ENCODE results near the gene CCNB1.

The CCNB1 gene

GRCh38 chr5:69187342-69187741, 20.4 kb downstream of the CCNB1 start:
- H3K4me2 ChIP-seq (ENCODE audit: insufficient read depth, low read length, poor library complexity, severe bottlenecking) = no peak overlapping the region
- H2BK120ac ChIP-seq (ENCODE audit: low read depth, low read length) = no peak overlapping the region
- H3K9me3 ChIP-seq (replicated peaks in 1 of 2; ENCODE audit: control insufficient read depth in 2 of 2, insufficient read depth in 1 of 2, low read depth in 1 of 2, low read length in 2 of 2) = no peaks in the 10 kb centered on the region
- no peak overlapping the region for H4K8ac ChIP-seq (ENCODE audit: low read depth, low read length)
- no peak overlapping the region for H3K18ac ChIP-seq (ENCODE audit: low read length)
- H3K9ac ChIP-seq (ENCODE audit: low read depth, low read length, poor library complexity) = no peak overlapping the region
- no peak overlapping the region for H3K14ac ChIP-seq (ENCODE audit: low read length)
- peaks cover 0 to 3% of the 10 kb centered on the region in 2 donors for H3K4me1 ChIP-seq (ENCODE audit: control insufficient read depth in 2 of 2, insufficient read depth in 1 of 2, low read depth in 1 of 2, low read length in 2 of 2)
- no peak overlapping the region for H2BK15ac ChIP-seq (ENCODE audit: low read length)
- no peak for DNase-seq (ENCODE audit: low spot score)
- H3K36me3 ChIP-seq (replicated peaks in 1 of 2; ENCODE audit: control insufficient read depth in 2 of 2, insufficient read depth in 2 of 2, low read length in 2 of 2) = peaks cover 2 to 18% of the 10 kb centered on the region in 2 donors
- no peak overlapping the region for H2AFZ ChIP-seq (ENCODE audit: low read length)
- H3K23ac ChIP-seq (ENCODE audit: low read depth, low read length, poor library complexity) = no peak overlapping the region
- no peak overlapping the region for H3K4me3 ChIP-seq (ENCODE audit: low read length in 2 of 2)
- no peak overlapping the region for H3K4ac ChIP-seq (ENCODE audit: low read length)
- H2BK12ac ChIP-seq (ENCODE audit: low read length) = no peak overlapping the region
- no peaks in the 10 kb centered on the region for H3K27me3 ChIP-seq (ENCODE audit: control insufficient read depth in 3 of 3, insufficient read depth in 3 of 3, low read depth in 1 of 3, low read length in 3 of 3)
- H3K27ac ChIP-seq (replicated peaks; ENCODE audit: low read length) = no peak overlapping the region
- no peak overlapping the region for H2BK5ac ChIP-seq (ENCODE audit: low read length)
- no peaks in the 10 kb centered on the region for H3K79me1 ChIP-seq (ENCODE audit: low read depth, low read length)
- H4K91ac ChIP-seq (ENCODE audit: low read depth, low read length, poor library complexity) = no peak overlapping the region
- H2AK5ac ChIP-seq (ENCODE audit: low read depth, low read length) = no peak overlapping the region
- no CpG with 5 or more reads among the region's 2 CpGs for WGBS, 2 donors (ENCODE audit: extremely low coverage in 2 of 2, insufficient read length in 2 of 2, insufficient replicate concordance in 1 of 2)

- H2AK5ac ChIP-seq (ENCODE audit: low read depth, low read length) = no peak overlapping the region
- H3K79me1 ChIP-seq (ENCODE audit: low read depth, low read length) = no peaks in the 10 kb centered on the region
- H3K36me3 ChIP-seq (replicated peaks in 1 of 2; ENCODE audit: control insufficient read depth in 2 of 2, insufficient read depth in 2 of 2, low read length in 2 of 2) = peaks cover 8 to 32% of the 10 kb centered on the region in 2 donors
- no peaks in the 10 kb centered on the region for H3K27me3 ChIP-seq (ENCODE audit: control insufficient read depth in 3 of 3, insufficient read depth in 3 of 3, low read depth in 1 of 3, low read length in 3 of 3)
- no peak overlapping the region for H3K14ac ChIP-seq (ENCODE audit: low read length)
- H3K4me3 ChIP-seq (ENCODE audit: low read length in 2 of 2) = peak overlapping the region; percentile 82 to 87
- H3K4me1 ChIP-seq (ENCODE audit: control insufficient read depth in 2 of 2, insufficient read depth in 1 of 2, low read depth in 1 of 2, low read length in 2 of 2) = peaks cover 0 to 3% of the 10 kb centered on the region in 2 donors
- no peak overlapping the region for H3K18ac ChIP-seq (ENCODE audit: low read length)
- peak overlapping the region; percentile 2 for H2BK5ac ChIP-seq (ENCODE audit: low read length)
- H3K9ac ChIP-seq (ENCODE audit: low read depth, low read length, poor library complexity) = peak overlapping the region; percentile 88
- peak overlapping the region; percentile 62 for H3K27ac ChIP-seq (replicated peaks; ENCODE audit: low read length)
- H3K9me3 ChIP-seq (replicated peaks in 1 of 2; ENCODE audit: control insufficient read depth in 2 of 2, insufficient read depth in 1 of 2, low read depth in 1 of 2, low read length in 2 of 2) = no peaks in the 10 kb centered on the region
- no peak overlapping the region for H4K8ac ChIP-seq (ENCODE audit: low read depth, low read length)
- no peak overlapping the region for H4K91ac ChIP-seq (ENCODE audit: low read depth, low read length, poor library complexity)
- no peak overlapping the region for H3K4ac ChIP-seq (ENCODE audit: low read length)
- no CpG with 5 or more reads among the region's 8 CpGs for WGBS, 2 donors (ENCODE audit: extremely low coverage in 2 of 2, insufficient read length in 2 of 2, insufficient replicate concordance in 1 of 2)
- no peak overlapping the region for H2BK120ac ChIP-seq (ENCODE audit: low read depth, low read length)
- no peak overlapping the region for H3K23ac ChIP-seq (ENCODE audit: low read depth, low read length, poor library complexity)
- H2BK12ac ChIP-seq (ENCODE audit: low read length) = no peak overlapping the region
- H2BK15ac ChIP-seq (ENCODE audit: low read length) = no peak overlapping the region
- peak overlapping the region; percentile 82 for H3K4me2 ChIP-seq (ENCODE audit: insufficient read depth, low read length, poor library complexity, severe bottlenecking)
- DNase-seq (ENCODE audit: low spot score) = no peak
- H2AFZ ChIP-seq (ENCODE audit: low read length) = peak overlapping the region; percentile 92
Measured at GRCh38 chr5:69188811-69189161, 21.8 kb downstream of the CCNB1 start.

- no peaks in the 10 kb centered on the region for H3K27me3 ChIP-seq (ENCODE audit: control insufficient read depth in 3 of 3, insufficient read depth in 3 of 3, low read depth in 1 of 3, low read length in 3 of 3)
- peak within 1 kb of the TSS; percentile 92 for H3K23ac ChIP-seq (ENCODE audit: low read depth, low read length, poor library complexity)
- peak; percentile 87 for DNase-seq (ENCODE audit: low spot score)
- no CpG with 5 or more reads among the region's 55 CpGs for WGBS, 2 donors (ENCODE audit: extremely low coverage in 2 of 2, insufficient read length in 2 of 2, insufficient replicate concordance in 1 of 2)
- H3K27ac ChIP-seq (replicated peaks; ENCODE audit: low read length) = peak within 1 kb of the TSS; percentile 86
- H2BK120ac ChIP-seq (ENCODE audit: low read depth, low read length) = no peak within 1 kb of the TSS
- no peak within 1 kb of the TSS for H4K8ac ChIP-seq (ENCODE audit: low read depth, low read length)
- H3K4me2 ChIP-seq (ENCODE audit: insufficient read depth, low read length, poor library complexity, severe bottlenecking) = peak within 1 kb of the TSS; percentile 82
- H3K9me3 ChIP-seq (replicated peaks in 1 of 2; ENCODE audit: control insufficient read depth in 2 of 2, insufficient read depth in 1 of 2, low read depth in 1 of 2, low read length in 2 of 2) = no peaks in the 10 kb centered on the region
- H3K14ac ChIP-seq (ENCODE audit: low read length) = no peak within 1 kb of the TSS
- H2AFZ ChIP-seq (ENCODE audit: low read length) = peak within 1 kb of the TSS; percentile 92
- H3K18ac ChIP-seq (ENCODE audit: low read length) = peak within 1 kb of the TSS; percentile 96
- H2BK5ac ChIP-seq (ENCODE audit: low read length) = peak within 1 kb of the TSS; percentile 2
- peak within 1 kb of the TSS; percentile 87 to 91 for H3K4me3 ChIP-seq (ENCODE audit: low read length in 2 of 2)
- H2AK5ac ChIP-seq (ENCODE audit: low read depth, low read length) = no peak within 1 kb of the TSS
- H3K36me3 ChIP-seq (replicated peaks in 1 of 2; ENCODE audit: control insufficient read depth in 2 of 2, insufficient read depth in 2 of 2, low read length in 2 of 2) = peaks cover 10 to 38% of the 10 kb centered on the region in 2 donors
- H3K79me1 ChIP-seq (ENCODE audit: low read depth, low read length) = no peaks in the 10 kb centered on the region
- H3K4ac ChIP-seq (ENCODE audit: low read length) = no peak within 1 kb of the TSS
- H2BK12ac ChIP-seq (ENCODE audit: low read length) = no peak within 1 kb of the TSS
- H4K91ac ChIP-seq (ENCODE audit: low read depth, low read length, poor library complexity) = peak within 1 kb of the TSS; percentile 45
- H3K9ac ChIP-seq (ENCODE audit: low read depth, low read length, poor library complexity) = peak within 1 kb of the TSS; percentile 93
- H3K4me1 ChIP-seq (ENCODE audit: control insufficient read depth in 2 of 2, insufficient read depth in 1 of 2, low read depth in 1 of 2, low read length in 2 of 2) = peaks cover 0 to 3% of the 10 kb centered on the region in 2 donors
- no peak within 1 kb of the TSS for H2BK15ac ChIP-seq (ENCODE audit: low read length)
Measured at GRCh38 chr5:69189162-69190086, 22.5 kb downstream of the CCNB1 start, which contains the start of gene CENPH. CENPH (plus strand) TSS chr5:69189583; CDS start chr5:69189635, 52 bp downstream.

- Histone ChIP-seq H3K4ac (ENCODE audit: low read length) (no peak overlapping the region), H2BK15ac (ENCODE audit: low read length) (no peak overlapping the region), H3K4me1 (ENCODE audit: control insufficient read depth in 2 of 2, insufficient read depth in 1 of 2, low read depth in 1 of 2, low read length in 2 of 2) (no peaks in the 10 kb centered on the region), H4K8ac (ENCODE audit: low read depth, low read length) (no peak overlapping the region), H3K79me1 (ENCODE audit: low read depth, low read length) (no peaks in the 10 kb centered on the region), H3K14ac (ENCODE audit: low read length) (no peak overlapping the region), H3K27me3 (ENCODE audit: control insufficient read depth in 3 of 3, insufficient read depth in 3 of 3, low read depth in 1 of 3, low read length in 3 of 3) (no peaks in the 10 kb centered on the region), H2AFZ (ENCODE audit: low read length) (no peak overlapping the region), H2BK12ac (ENCODE audit: low read length) (no peak overlapping the region), H3K9ac (ENCODE audit: low read depth, low read length, poor library complexity) (no peak overlapping the region), H3K23ac (ENCODE audit: low read depth, low read length, poor library complexity) (no peak overlapping the region), H3K9me3 (replicated peaks in 1 of 2; ENCODE audit: control insufficient read depth in 2 of 2, insufficient read depth in 1 of 2, low read depth in 1 of 2, low read length in 2 of 2) (no peaks in the 10 kb centered on the region), H2BK5ac (ENCODE audit: low read length) (no peak overlapping the region), H3K27ac (replicated peaks; ENCODE audit: low read length) (no peak overlapping the region), H4K91ac (ENCODE audit: low read depth, low read length, poor library complexity) (no peak overlapping the region), H3K4me2 (ENCODE audit: insufficient read depth, low read length, poor library complexity, severe bottlenecking) (no peak overlapping the region), H3K4me3 (ENCODE audit: low read length in 2 of 2) (no peak overlapping the region), H2BK120ac (ENCODE audit: low read depth, low read length) (no peak overlapping the region), H3K18ac (ENCODE audit: low read length) (no peak overlapping the region), H2AK5ac (ENCODE audit: low read depth, low read length) (no peak overlapping the region), H3K36me3 (replicated peaks in 1 of 2; ENCODE audit: control insufficient read depth in 2 of 2, insufficient read depth in 2 of 2, low read length in 2 of 2) (peaks cover 24 to 84% of the 10 kb centered on the region in 2 donors)
- DNase-seq (ENCODE audit: low spot score) = no peak
- WGBS, 2 donors (ENCODE audit: extremely low coverage in 2 of 2, insufficient read length in 2 of 2, insufficient replicate concordance in 1 of 2) = no CpG with 5 or more reads among the region's 1 CpG
Measured at GRCh38 chr5:69202497-69202896, 35.5 kb downstream of the CCNB1 start.
